Suprapubic skin (tissue), 4 donors: ENCODE data around the gene BCHE. TPM values are rescaled to one million over a fixed set of nuclear protein-coding genes. Genes with fewer than 3 reads are reported as not detected.

Experiments
- DNase-seq, 2 donors: peaks; one replicate each; pipeline ENCODE4 v3.0.0-alpha.2; 2019; ENCODE audit warnings: low spot score in 2 of 2
- H3K27ac ChIP-seq: fragments of 200-600 bp; sonication (generic); one replicate; pipeline ENCODE4 v1.5.1; 2019
- H3K27me3 ChIP-seq: fragments of 200-600 bp; sonication (generic); one replicate; pipeline ENCODE4 v1.5.1; 2019
- H3K36me3 ChIP-seq: fragments of 200-600 bp; sonication (generic); one replicate; pipeline ENCODE4 v1.5.1; 2019
- H3K4me1 ChIP-seq: fragments of 200-600 bp; sonication (generic); one replicate; pipeline ENCODE4 v1.5.1; 2019
- H3K4me3 ChIP-seq: fragments of 200-600 bp; sonication (generic); one replicate; pipeline ENCODE4 v1.5.1; 2019; ENCODE audit warnings: mild to moderate bottlenecking
- H3K9me3 ChIP-seq: fragments of 200-600 bp; sonication (generic); one replicate; pipeline ENCODE4 v1.5.1; 2019
- EP300 ChIP-seq: sonication (generic); formaldehyde crosslinking; IDR thresholded peaks from one replicate; pipeline ENCODE4 v1.6.1; 2017; ENCODE audit warnings: antibody characterized with exemption
- POLR2A ChIP-seq, 2 donors: fragments of 450-650 bp; IDR thresholded peaks; one replicate each; pipeline ENCODE4 v1.6.1; 2017; ENCODE audit warnings: antibody characterized with exemption in 2 of 2, mild to moderate bottlenecking in 2 of 2, moderate library complexity in 2 of 2
- POLR2AphosphoS5 ChIP-seq, 3 donors: sonication (generic); formaldehyde crosslinking; IDR thresholded peaks; one replicate each; pipeline ENCODE4 v1.6.1; 2017; ENCODE audit warnings: antibody characterized with exemption in 3 of 3
- WGBS: methylation state at CpG from one replicate; pipeline ENCODE4 v1.1.5; 2018; 5-methylcytosine and 5-hydroxymethylcytosine counted together
- total RNA-seq, 4 donors: library from RNA; depleted of rRNA; stranded (reverse); fragments of >200 nt; gene quantifications; one replicate each; pipeline ENCODE4 v1.1.0, GENCODE V29; 2016
- TF ChIP-seq, protein P1 (sequence below), 2 donors: fragments of 200-600 bp in 1 of 2; fragments of 450-650 bp in 1 of 2; sonication (generic) in 1 of 2; IDR thresholded peaks; one replicate each; pipeline ENCODE4 v1.5.1; 2016 to 2019; ENCODE audit warnings: antibody characterized with exemption in 2 of 2, mild to moderate bottlenecking in 1 of 2, moderate library complexity in 1 of 2

Gene BCHE
- total RNA-seq, 4 donors from 2014 or later: 4.6 to 6.4 (median 5.3) TPM

DNA sequence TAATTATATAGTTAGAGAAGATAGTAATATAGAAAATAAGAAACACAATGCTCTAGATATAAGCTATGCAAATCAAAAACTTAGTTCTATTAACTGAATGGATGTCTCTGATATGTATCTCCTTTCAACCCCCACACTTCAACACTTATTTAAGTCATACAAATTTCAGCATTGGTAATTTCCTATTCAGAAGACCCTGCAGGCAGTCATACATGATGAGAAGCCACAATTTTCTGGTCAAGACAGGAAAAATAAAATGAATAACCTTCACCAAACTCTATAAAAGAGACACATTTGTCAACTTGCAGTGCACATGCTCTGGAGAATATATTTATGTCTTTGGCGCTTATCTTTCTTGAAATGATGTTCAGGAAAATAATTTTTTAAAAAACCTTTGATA, 578 bp upstream of the BCHE start:
- H3K36me3 ChIP-seq: no peaks in the 10 kb centered on the region
- no peak for TF ChIP-seq POLR2AphosphoS5 (IDR thresholded peaks at IDR 0.05)
- TF ChIP-seq EP300: no peak
- TF ChIP-seq, protein P1, sequence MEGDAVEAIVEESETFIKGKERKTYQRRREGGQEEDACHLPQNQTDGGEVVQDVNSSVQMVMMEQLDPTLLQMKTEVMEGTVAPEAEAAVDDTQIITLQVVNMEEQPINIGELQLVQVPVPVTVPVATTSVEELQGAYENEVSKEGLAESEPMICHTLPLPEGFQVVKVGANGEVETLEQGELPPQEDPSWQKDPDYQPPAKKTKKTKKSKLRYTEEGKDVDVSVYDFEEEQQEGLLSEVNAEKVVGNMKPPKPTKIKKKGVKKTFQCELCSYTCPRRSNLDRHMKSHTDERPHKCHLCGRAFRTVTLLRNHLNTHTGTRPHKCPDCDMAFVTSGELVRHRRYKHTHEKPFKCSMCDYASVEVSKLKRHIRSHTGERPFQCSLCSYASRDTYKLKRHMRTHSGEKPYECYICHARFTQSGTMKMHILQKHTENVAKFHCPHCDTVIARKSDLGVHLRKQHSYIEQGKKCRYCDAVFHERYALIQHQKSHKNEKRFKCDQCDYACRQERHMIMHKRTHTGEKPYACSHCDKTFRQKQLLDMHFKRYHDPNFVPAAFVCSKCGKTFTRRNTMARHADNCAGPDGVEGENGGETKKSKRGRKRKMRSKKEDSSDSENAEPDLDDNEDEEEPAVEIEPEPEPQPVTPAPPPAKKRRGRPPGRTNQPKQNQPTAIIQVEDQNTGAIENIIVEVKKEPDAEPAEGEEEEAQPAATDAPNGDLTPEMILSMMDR (IDR thresholded peaks at IDR 0.05): no peak
- no peak for TF ChIP-seq POLR2A (IDR thresholded peaks at IDR 0.05)
- H3K27ac ChIP-seq: no peak overlapping the region
- DNase-seq: no peak
- no peaks in the 10 kb centered on the region for H3K9me3 ChIP-seq
- no peaks in the 10 kb centered on the region for H3K27me3 ChIP-seq
- H3K4me1 ChIP-seq: peaks cover 13% of the 10 kb centered on the region
- 90% methylated on average over 1 of the region's 1 CpG for WGBS
- H3K4me3 ChIP-seq: no peak overlapping the region

DNA sequence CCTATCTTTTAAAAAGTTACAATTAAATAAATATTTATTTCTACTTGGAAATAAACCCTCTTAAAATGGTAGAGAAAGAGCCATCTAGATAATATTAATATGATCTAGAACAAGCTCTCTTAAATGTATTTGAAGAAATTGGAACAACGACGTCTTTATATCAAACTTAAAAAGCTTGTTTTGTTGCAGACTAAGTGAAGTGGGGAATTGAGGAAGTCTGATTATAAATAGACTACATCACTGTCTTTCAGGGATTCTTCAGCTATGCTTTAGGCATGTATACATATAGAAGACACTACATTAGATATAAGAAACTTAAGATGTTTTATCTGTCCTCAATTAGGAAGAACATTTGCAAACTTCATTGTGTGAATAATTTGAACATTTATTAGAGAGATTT, 1.8 kb downstream of the BCHE start:
- Histone ChIP-seq H3K9me3 (no peaks in the 10 kb centered on the region), H3K4me3 (no peak overlapping the region), H3K27me3 (no peaks in the 10 kb centered on the region), H3K36me3 (no peaks in the 10 kb centered on the region), H3K27ac (no peak overlapping the region), H3K4me1 (peaks cover 13% of the 10 kb centered on the region)
- 39% methylated on average over 2 of the region's 2 CpGs for WGBS
- no peak for TF ChIP-seq POLR2AphosphoS5 (IDR thresholded peaks at IDR 0.05)
- TF ChIP-seq, protein P1 (IDR thresholded peaks at IDR 0.05): no peak
- TF ChIP-seq EP300: no peak
- no peak for TF ChIP-seq POLR2A (IDR thresholded peaks at IDR 0.05)
- DNase-seq: no peak

DNA sequence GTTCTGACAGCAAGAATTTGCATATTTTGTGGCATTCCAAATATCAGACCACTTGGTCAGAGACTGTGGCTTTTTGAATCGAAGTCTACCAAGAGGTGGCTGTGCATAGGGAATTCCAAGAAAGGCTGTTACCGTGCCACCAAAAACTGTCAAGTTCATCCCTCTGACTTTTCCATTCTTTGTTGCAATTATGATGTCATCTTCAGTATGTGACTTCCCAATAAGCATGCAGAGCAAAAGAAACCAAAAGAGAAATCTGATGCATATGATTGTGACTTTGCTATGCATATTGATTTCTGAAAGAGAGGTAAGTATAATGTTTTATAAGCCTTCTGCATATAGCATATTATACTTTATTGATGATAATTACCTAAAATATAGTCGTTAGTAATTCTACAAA, 6.5 kb downstream of the BCHE start:
- Histone ChIP-seq H3K9me3 (no peaks in the 10 kb centered on the region), H3K4me1 (no peaks in the 10 kb centered on the region), H3K27me3 (no peaks in the 10 kb centered on the region), H3K36me3 (no peaks in the 10 kb centered on the region), H3K27ac (no peak overlapping the region), H3K4me3 (no peak overlapping the region)
- no peak for TF ChIP-seq POLR2AphosphoS5 (IDR thresholded peaks at IDR 0.05)
- TF ChIP-seq EP300: no peak
- TF ChIP-seq, protein P1 (IDR thresholded peaks at IDR 0.05): no peak
- TF ChIP-seq POLR2A (IDR thresholded peaks at IDR 0.05): no peak
- 85% methylated on average over 3 of the region's 3 CpGs for WGBS
- no peak for DNase-seq

DNA sequence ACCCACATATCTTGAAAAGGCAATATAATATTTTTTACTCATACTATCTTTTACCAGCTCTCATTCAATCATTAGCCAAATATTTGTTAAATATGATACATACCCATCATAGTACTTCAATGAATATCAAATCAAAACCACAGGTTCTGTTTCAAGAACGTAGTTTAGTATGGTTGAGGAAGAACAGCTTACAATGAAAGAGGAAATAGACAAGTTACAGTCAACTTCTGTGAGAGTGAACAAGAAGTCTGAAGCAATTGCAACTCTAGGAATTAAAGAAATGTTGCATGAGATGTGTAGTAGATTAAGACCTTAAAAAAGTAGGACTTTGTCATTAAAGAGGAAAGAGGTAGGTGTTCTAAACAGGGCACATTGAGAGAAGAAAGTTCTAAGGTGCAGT, 9.3 kb downstream of the BCHE start:
- Histone ChIP-seq H3K4me3 (no peak overlapping the region), H3K27me3 (no peaks in the 10 kb centered on the region), H3K36me3 (no peaks in the 10 kb centered on the region), H3K27ac (no peak overlapping the region), H3K9me3 (no peaks in the 10 kb centered on the region), H3K4me1 (no peaks in the 10 kb centered on the region)
- WGBS: 65% methylated on average over 1 of the region's 1 CpG
- DNase-seq: no peak
- TF ChIP-seq, protein P1 (IDR thresholded peaks at IDR 0.05): no peak
- no peak for TF ChIP-seq EP300
- TF ChIP-seq POLR2AphosphoS5 (IDR thresholded peaks at IDR 0.05): no peak
- TF ChIP-seq POLR2A (IDR thresholded peaks at IDR 0.05): no peak

DNA sequence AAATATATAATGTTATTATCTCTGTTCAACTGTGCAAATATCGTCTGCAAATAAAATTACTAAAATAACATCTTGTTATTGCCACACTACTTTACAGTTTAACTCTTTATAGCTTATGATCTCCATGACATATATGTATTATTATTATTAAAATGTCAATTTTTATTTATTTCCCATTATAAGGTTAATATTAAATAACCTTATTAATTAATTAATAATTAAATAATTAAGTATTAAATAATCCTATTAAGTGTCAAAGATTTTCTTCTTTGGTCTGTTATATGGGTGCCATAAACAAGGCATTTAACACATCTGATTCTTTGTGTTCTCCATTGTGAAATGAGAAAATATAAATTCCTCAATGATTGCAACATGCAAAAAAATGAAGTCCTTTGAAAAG, 10.0 kb downstream of the BCHE start:
- no peak for DNase-seq
- 88% methylated on average over 1 of the region's 1 CpG for WGBS
- no peaks in the 10 kb centered on the region for H3K4me1 ChIP-seq
- no peaks in the 10 kb centered on the region for H3K36me3 ChIP-seq
- no peaks in the 10 kb centered on the region for H3K27me3 ChIP-seq
- H3K27ac ChIP-seq: no peak overlapping the region
- TF ChIP-seq POLR2A (IDR thresholded peaks at IDR 0.05): no peak
- no peak for TF ChIP-seq POLR2AphosphoS5 (IDR thresholded peaks at IDR 0.05)
- TF ChIP-seq, protein P1 (IDR thresholded peaks at IDR 0.05): no peak
- TF ChIP-seq EP300: no peak
- no peak overlapping the region for H3K4me3 ChIP-seq
- H3K9me3 ChIP-seq: no peaks in the 10 kb centered on the region
